Activated CD8-positive, alpha-beta memory T cell treated with anti-CD3 and anti-CD28 coated beads, Interleukin-2, amount 50 U/mL, for 24 hours (primary cell): ENCODE measurements around the gene AHCY.
"Not testable (repeated sequence)": the region's sequence is repeated elsewhere in the genome, so short reads cannot be mapped to it uniquely, and the experiment has no call there.

Source experiments
- DNase-seq: peaks from one replicate; pipeline ENCODE4 v3.0.0-alpha.2; 2020; ENCODE audit errors: extremely low read depth

AHCY gene

GRCh38 chr20:34296468-34296867 is 6.7 kb downstream of the AHCY start:
- no peak for DNase-seq

DNA sequence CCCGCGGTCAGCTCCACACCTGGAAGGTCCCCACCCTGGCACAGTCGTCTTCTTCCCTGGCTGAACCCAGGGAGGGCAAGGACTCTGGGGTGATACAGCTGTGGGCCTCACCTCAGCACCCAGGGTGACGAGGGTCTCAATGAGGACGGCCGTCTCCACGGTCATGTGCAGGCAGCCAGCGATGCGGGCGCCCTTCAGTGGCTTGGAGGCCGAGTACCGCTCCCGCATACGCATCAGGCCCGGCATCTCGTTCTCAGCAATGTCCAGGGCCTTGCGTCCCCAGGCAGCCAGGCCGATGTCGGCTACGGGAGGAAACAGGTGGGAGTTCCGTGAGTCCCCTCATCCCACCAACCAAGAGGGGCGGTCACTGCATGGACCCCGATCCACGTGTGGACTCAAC is 7.9 kb downstream of the AHCY start:
- DNase-seq: no peak

DNA sequence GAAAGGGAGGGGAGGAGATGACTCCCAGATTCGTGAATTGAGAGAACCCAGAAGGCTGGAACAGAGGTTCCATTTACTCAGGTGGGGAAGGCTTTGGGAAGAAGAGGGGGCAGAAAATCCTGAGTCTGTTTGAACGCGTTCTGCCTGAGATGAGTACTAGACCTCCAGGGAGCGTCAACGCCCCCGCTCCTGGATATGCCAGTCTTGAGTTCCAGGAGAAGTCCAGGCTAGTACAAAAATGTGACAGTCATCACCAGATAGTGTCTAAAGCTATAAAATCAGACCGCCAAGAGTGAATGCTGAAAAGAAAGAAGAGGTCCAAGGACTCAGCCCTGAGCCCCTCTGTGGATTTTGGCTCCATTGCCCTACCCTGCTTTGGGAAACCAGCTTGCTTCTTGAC is 8.6 kb downstream of the AHCY start:
- DNase-seq: no peak

- no peak for DNase-seq
Measured at GRCh38 chr20:34293589-34293988, 9.6 kb downstream of the AHCY start.

DNA sequence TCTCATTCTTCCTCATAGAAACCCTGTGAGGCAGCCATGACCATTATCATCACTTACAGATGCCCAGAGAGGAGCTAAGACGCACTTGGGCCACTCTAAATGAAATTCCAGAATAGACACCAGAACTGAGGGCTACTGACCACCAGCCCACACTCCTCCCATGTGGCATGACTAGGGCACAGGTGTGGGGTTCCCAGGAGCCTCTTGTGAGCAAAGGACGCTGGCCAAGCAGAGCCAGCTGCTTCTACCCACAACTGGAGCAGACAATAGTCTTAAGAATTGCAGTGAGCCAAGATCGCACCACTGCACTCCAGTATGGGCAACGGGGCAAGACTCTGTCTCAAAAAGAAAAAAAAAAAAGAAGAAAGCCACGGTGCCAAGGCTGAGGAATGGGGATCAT is 10.0 kb downstream of the AHCY start:
- no peak for DNase-seq

GRCh38 chr20:34292496-34292895 is 10.7 kb downstream of the AHCY start:
- no peak for DNase-seq

GRCh38 chr20:34290471-34290870 is 12.7 kb downstream of the AHCY start:
- DNase-seq: no peak

GRCh38 chr20:34287500-34287899 is 15.7 kb downstream of the AHCY start:
- DNase-seq: not testable (repeated sequence)

DNA sequence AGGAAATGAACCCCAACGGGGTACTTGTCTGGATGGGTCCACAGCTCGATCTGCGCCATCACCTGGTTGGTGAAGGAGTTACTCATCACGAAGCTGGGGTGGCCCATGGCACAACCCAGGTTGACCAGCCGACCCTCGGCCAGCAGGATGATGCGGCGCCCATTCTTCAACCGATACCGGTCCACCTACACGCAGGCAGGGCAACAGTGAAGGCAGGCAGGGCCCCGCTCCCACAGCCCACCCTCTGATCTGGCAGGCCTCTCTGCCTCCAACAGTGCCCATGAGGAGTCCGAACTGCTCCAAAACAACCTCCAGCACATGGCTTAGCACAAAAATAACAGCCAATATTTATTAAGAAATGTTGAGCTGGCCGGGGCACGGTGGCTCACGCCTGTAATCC is 17.7 kb downstream of the AHCY start:
- DNase-seq: no peak

DNA sequence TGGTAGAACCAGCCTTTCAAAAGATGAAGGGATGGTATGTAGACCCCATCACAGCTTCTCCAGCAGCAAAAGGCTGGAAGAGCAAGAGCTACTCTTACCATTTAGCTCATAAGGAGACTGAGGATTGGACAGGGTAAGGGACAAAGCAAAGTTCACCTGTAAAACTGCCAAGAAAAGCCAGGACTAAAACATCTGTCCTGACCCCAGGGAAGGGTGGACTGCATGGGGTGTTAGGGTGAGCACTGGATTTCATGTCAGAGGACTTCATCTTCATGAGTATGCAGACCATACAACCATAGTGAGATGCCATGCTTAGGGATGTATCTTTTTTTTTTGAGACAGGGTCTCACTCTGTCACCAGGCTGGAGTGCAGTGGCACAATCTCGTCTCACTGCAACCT is 19.3 kb downstream of the AHCY start:
- no peak for DNase-seq

DNA sequence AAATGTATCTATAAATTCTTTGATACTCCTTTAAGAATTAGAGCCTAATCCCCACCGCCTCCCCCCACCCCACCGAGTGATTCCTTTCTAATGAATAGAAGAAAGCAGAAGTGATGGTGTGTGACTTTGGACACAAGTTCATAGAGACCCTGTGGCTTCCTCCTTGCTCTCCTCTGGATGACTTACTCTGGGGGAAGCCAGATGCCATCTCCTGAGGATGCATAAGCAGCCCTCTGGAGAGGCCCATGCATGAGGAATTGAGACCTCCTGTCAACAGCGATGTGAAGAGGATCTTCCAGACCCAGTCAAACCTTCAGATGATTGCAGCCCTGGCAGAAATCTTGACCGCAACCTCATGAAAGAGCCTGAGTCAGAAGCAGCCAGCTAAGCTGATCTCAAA is 21.1 kb downstream of the AHCY start:
- DNase-seq: no peak

GRCh38 chr20:34281177-34281576 is 22.0 kb downstream of the AHCY start:
- DNase-seq: no peak

DNA sequence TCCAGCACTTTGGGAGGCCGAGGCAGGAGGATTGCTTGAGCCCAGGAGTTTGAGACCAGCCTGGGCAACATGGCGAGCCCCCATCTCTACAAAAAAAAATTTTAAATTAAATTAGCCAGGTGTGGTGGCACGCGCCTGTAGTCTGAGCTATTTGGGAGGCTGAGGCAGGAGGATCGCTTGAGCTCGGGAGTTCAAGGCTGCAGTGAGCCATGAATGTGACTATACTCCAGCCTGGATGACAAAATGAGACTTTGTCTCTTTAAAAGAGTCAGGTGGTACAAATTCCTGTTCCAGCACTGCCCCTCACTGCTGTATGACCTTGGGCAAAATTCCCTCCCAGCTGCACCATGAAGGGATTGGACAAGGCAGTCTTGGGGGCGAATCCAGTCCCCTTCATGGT is 28.5 kb downstream of the AHCY start:
- DNase-seq: no peak

DNA sequence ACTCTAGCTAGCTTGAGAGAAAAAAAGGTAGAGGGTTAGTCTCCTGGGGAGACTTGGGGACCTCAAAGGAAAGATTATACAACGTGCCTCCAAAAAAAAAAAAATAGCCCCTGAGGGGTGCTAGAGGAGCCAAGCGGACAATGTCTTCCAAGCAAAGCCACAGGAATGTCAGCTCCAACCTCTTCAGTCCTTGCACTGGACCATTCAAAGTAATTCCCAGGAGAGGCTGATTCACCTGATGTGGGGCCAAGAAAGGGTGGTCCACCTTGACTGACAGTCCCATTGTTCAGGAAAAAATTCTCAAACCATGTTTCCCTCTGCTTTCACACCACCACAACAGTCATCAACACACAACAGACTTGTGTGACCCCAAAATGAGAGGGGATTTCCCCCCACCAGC is 31.2 kb downstream of the AHCY start:
- DNase-seq: no peak

DNA sequence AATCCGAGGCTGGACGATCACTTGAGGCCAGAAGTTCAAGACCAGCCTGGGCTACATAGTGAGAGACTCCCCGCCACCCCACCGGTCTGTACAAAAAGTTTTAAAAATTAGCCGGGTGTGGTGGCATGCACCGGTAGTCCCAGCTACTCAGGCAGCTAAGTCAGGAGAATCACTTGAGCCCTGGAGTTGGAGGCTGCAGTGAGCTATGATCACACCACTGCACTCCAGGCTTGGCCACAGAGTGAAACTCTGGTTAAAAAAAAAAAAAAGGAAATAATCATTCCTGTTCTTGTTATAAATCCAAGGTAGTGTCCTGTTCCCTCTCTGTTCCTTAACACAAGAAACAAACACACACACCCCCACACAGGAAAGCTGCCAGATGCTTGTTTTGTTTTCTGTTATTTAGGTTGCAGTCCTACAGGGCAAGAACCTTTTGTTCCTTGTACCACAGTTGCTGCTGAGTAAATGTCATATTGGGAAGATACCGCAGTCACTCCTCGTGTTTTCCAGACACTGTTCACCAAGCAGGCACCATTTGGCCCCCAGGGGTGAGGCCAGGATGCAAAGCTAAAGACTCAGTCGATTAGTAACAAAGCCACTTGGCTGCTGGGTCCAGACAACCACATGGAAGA is 33.0 kb downstream of the AHCY start:
- DNase-seq: no peak

DNA sequence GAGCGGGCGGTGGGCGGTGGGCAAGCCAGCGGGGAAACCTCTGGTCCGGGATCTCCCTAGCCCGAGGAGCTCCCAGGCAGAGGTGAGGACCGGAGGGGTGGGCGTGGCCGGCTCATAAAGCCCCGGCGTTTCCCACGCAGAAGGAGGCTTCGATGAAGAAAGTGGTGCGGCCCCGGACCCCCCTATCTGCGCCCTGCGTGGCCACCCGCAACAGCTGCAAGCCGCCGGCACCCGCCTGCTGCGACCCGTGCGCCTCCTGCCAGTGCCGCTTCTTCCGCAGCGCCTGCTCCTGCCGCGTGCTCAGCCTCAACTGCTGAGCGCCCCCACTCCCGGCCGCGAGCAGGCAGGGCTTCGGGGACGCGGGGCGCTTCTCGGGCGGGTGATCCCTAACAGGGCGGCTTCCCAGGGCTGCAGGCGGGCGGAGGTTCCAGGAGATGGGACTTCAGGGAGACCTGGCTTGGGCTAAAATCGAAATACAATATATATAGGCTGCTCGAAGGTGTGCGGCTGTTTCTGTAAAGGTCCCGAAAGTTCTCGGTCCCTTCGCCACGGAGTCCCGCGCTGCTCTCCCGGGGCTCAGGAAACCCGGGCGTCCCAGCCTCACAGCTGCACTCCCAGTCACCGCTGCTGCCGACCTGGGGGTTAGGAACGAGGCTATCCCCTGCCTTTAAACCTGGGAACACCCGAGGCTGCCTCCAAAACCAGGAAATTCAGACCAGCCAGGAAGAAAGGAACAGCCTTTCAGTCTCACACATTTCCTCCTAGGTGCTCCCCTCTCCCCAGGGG is 34.1 kb downstream of the AHCY start:
- DNase-seq: no peak

GRCh38 chr20:34268145-34268544 is 35.0 kb downstream of the AHCY start:
- no peak for DNase-seq

GRCh38 chr20:34264141-34264540 is 39.0 kb downstream of the AHCY start:
- DNase-seq: no peak

DNA sequence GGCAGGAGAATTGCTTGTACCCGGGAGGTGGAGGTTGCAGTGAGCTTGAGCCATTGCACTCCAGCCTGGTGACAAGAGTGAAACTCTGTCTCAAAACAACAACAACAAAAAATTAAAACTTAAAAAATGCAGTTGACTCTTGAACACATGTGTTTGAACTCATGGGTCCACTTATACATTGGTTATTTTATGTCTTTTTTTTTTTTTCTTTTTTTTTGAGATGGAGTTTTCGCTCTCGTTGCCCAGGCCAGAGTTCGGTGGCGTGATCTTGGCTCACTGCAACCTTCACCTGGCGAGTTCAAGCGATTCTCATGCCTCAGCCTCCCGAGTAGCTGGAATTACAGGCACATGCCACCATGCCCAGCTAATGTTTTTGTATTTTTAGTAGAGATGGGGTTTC is 39.7 kb downstream of the AHCY start:
- not testable (repeated sequence) for DNase-seq

GRCh38 chr20:34262488-34263288 is 40.5 kb downstream of the AHCY start:
- no peak for DNase-seq

DNA sequence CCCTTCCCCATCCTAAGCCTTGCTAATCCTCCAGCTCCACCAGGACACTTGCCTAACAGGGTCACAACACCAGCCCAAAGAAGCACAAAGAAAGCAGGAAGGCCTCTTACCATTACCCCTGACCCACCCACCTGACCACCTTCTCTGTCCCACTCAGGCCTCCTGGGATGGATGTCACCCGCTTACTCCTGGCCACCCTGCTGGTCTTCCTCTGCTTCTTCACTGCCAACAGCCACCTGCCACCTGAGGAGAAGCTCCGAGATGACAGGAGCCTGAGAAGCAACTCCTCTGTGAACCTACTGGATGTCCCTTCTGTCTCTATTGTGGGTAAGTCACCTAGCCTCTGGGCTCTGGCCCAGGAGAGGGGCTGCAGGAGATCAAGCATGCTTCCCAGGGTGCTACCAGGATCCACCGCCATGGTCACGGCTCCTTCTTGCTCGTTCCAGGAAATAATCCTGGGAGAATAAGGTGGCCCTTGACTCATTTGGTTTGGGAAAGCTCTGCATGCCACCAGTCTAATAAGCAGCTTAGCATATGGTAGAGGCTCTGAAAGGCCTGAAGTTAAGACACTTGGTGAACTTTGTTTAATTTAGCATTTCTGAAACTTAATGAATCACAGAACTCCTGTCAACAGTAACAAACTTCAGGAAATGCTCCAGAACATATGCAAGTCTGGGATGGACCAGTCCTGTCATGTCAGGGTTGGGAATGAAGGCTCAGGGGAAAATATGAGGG is 42.8 kb downstream of the AHCY start:
- DNase-seq: no peak

GRCh38 chr20:34256629-34257124 is 46.5 kb downstream of the AHCY start:
- no peak for DNase-seq
